ENCODE measurements around the gene CFAP54.

The CFAP54 gene

DNA sequence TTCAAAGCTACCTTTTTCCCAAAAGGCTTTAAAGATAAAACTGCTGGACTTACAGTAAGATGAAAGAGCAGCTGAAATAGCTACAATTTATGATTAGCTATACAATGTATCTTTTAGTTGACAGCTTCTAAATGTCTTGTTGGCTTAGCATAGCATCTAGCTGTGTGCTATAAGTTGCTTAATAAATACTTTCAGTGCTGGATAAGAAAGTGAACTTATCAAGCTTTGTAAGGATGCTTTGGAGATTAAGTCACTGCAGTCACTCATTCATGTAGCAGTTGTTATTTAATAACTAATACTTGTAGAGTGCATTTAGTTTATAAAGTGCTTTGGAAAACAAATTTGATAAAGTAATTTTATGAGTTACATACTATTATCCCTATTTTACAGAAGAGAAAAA, 14.6 kb downstream of the CFAP54 start:
- no peak for DNase-seq (ENCODE audit: insufficient read length, low spot score)
- no peak for FAIRE-seq

DNA sequence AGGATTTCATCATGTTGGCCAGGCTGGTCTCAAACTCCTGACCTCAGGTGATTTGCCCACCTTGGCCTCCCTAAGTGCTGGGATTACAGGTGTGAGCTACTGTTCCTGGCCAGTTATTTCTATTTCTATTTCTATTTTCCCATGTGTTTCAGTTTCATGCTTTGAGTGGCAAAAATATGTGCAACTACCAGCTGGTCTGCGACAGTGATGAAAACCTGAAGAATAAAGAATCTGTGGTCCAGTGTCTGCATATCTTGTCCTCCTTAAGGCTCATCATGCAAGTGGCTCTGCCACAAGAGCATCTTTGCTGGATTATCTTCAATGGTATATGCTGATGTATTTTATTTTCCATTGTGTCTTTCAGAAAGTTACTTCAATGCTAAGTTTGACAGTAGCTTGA, 17.4 kb downstream of the CFAP54 start:
- no peak for DNase-seq (ENCODE audit: insufficient read length, low spot score)

DNA sequence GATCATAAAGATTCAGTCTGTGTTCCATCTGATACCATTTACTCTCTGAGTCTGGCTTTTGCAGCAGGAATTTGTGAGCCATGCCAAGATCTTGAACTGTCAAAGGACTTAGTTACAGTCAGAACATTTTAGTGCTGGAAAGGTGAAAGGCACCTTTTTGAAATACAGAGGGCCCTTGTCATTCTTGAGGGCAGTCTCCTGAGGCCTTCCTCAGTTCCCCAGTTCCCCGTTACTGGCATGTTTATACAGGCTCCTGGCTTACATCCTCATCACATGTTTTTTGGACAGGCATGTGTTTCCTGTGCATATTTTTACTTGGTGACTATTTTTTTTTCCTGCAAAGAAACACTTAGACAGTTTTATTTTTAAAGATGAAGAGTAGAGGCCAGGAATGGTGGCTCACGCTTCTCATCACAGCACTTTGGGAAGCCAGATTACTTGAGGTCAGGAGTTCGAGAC, 21.0 kb downstream of the CFAP54 start:
- DNase-seq (ENCODE audit: insufficient read length, low spot score): no peak
- FAIRE-seq: no peak

More for the DNA sequence above, 17.4 kb downstream of the CFAP54 start:
- no peak for FAIRE-seq

DNA sequence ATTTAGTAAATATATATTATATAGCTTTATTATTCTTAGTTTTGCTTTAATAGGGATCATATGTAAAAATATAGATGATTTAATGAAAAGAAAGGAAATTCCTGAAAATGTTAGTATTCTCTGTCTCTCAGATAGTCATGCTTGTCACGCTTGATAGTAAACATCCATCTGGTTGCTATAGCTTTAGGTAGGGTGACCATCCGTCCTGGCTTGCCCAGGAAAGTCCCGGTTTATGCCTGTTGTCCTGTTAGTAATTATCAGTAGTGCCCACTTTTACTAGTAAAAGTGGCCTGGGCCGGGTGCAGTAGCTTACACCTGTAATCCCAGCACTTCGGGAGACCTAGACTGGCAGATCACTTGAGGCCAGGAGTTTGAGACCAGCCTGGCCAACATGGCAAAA, 23.8 kb downstream of the CFAP54 start:
- no peak for FAIRE-seq
- DNase-seq (ENCODE audit: insufficient read length, low spot score): no peak

DNA sequence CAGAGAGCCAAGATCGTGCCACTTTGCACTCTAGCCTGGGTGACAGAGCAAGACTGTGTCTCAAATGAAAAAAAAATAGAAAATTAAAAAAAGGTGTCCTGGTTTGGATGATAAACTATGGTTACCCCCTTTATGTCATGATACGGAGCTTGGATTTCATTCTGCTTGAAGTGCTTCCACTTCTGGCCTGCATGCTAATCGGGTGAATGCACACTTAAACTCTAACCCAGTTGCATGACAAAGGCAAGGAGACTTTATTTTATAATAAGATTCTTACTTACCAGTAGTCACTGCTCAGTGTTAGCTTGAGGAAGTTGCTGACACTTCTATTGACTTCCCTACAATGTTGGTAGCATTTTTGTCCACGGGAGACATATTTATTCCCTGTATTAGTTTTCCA, 24.3 kb downstream of the CFAP54 start:
- no peak for DNase-seq (ENCODE audit: insufficient read length, low spot score)
- no peak for FAIRE-seq

DNA sequence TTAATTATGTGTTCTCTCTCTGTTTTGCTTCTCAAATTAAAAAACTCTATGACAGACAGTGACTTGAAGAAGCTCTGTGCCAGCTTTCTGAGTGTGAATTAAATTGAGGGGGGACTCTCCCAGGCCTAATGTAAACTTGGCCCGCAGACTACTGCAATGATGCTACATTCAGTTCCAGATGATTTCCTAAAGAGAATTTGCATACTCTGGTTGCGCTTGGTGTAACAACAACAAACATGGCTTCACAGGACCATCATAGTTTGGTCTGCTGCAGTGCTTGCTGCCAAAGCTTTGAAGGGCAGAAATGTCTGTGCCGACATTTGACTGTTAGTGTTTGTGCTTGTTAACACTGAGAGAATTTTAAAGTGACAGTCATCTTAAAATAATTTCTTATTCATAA, 25.0 kb downstream of the CFAP54 start:
- peak; percentile 81 for FAIRE-seq
- no peak for DNase-seq (ENCODE audit: insufficient read length, low spot score)

DNA sequence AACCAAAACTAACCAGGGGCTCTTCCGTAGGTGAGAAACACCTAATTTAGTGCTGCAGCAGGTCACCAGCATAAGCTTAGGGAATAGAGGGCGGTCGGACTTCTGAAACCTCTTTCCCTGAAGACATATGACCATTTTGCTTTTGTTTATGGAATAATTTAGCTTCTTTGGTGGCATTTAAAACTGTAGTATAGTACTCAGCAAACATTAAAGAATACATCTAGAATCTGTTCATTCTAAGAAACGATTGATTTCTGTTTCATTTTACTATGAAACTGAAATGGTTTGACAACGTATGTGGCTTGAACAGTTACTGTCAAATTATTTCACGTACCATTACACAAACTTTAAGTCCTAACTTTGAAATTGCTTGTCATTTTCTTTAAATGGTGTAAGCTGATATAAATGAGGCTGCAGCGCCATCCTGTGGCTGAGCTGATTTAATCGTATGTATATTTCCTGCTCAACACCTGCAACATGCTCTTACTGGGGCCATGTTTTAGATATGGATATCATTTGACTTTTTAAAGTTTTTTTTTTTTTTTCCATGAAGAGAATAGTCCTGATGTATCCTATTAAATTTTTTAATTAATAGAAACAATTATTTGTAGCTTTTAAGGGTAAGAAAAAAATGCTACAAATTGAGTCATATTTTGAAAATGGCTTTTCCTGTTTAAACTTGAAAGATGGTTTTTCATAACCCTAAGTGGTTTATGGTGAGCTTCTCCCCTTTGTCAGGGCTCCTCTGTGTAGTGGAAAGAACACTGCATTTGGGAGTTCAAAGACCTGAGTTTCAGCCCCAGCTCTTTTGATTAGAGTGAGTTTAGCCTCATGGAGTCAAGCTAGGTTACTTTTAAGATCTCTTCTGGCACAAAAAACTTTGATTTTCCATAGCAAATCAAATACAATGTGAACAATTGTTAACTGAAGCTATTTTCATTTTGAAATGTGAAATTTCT, 27.4 kb downstream of the CFAP54 start:
- FAIRE-seq: peak; percentile 96
- peak; percentile 28 for DNase-seq (ENCODE audit: insufficient read length, low spot score)

DNA sequence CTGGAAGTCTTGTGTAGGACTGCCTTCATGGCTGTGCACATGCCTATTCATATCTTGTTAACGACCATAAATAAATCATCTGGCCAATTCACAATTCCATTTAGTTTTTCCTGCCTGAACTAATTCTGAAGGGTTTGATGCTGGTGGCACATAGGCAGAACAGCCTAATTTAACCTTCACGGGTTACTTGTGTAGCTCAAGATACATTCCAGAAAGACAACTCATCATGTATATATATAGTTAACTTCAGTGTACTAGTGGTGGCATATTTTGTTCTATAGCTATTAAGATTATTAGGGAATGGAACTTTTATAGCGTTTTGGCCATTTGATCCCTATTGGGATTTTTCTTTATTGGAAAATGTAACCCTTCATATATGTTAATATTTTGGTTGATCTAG, 31.4 kb downstream of the CFAP54 start:
- FAIRE-seq (no peak), DNase-seq (ENCODE audit: insufficient read length, low spot score) (no peak)

DNA sequence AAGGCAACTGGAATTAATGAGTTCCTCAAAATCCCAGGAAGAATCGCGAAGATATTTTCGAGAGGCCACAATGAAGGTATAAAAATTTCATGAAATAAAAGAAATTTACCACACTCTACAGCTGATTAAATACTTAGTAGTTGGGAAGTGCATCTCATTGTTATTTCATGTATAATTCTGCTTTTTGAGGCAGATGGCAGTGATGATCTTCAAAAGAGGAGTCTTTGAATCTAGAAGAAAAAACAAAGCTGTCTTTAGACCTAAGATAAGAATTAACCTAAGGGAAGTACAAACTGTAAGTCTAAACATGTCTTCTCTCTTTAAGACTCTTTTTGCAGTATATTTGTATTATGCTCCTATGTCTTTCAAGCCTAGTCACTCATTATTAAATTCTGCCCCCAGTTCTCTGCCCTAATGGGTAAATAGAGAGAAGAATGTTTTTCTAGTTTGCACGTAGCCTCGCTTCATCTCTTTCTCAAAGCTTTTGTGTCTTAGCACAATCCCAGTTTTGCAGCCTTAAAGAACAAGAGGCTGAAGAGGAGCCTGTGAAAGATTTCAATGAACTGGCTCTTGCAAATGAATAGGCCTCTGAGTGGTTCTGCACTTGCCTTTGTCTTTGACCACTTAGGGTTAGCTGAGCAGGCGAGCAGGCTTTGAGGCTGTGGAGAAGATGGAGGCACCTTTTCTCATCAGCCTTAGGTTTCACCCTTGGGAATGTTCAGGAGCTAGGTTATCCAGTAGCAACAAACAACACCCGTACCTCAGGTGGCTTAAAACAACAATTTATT, 32.7 kb downstream of the CFAP54 start:
- no peak for DNase-seq (ENCODE audit: insufficient read length, low spot score)
- FAIRE-seq: no peak

DNA sequence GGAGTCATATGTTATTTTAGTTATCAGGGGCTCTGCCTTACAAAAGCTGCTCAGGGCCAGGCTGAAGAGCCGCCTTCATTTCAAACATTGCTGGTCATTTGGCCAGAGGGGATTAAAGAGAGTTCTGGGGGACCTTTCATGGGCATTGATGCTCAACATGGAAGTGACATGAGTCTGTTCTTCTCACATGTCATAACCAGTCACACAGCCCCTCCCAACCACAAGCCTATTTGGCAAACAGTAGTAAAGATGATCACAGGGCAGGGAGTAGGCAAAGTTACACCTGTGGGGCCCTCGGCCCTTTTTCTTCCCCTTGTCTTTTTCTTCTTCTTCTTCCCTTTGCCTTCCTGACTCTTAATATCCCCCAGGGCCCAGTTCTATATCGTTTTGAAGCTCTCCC, 33.3 kb downstream of the CFAP54 start:
- FAIRE-seq (no peak), DNase-seq (ENCODE audit: insufficient read length, low spot score) (no peak)

DNA sequence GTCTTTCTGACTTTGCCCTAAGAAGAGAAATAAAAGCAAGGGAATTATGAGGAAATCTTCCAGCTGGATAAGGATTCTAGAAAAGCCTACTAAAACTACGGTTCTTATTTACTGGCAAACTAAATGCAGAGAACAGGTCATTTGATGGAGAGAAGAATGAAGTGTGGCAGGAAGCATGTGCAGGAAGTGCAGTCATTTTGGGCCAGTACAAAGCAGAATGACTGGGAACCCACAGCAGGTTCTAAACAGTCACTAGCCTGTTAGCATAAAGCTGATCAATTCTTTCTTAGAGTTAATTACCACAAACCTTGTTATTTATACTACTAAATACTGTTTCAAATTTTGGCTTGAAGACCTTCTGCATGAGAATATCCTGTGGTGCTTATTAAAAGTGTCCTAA, 36.7 kb downstream of the CFAP54 start:
- FAIRE-seq: peak; percentile 64

DNA sequence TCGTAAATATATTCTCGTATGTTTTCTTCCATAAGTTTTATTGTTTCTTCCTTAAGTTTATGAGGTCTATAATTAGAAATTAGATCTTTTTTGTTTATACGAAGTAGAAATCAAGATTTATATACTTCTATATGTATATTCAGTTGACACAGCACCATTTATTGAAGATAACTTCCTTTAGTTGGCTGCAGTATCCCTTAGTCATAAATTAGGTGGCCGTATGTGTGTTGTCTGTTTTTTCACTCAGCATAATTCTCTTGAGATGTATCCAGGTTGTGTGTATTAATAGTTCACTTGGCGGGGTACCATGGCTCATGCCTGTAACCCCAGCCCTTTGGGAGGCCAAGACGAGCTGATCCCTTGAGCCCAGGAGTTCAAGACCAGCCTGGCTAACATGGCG, 40.5 kb downstream of the CFAP54 start:
- DNase-seq (ENCODE audit: insufficient read length, low spot score): no peak
- no peak for FAIRE-seq

More for the DNA sequence above, 36.7 kb downstream of the CFAP54 start:
- DNase-seq (ENCODE audit: insufficient read length, low spot score): no peak

DNA sequence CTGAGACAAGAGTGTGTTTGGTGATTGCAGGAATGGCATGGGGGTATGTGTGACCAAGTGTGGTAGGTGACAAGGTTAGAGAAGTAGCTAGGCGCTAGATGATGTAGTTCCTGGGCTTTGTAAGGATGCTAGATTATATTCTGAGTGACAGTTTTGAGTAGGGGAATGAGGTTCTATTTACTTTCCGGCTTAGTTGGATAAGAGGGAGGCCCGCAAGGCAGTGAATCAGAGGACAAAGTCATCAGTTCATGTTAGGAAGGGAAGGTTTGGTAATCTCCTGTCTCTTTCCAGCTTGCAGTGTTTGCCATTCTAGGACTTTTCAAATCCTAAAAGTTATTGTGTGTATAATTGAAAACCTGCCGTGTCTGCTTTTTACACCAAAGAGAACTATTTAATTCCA, 45.0 kb downstream of the CFAP54 start:
- no peak for FAIRE-seq
- DNase-seq (ENCODE audit: insufficient read length, low spot score): no peak

DNA sequence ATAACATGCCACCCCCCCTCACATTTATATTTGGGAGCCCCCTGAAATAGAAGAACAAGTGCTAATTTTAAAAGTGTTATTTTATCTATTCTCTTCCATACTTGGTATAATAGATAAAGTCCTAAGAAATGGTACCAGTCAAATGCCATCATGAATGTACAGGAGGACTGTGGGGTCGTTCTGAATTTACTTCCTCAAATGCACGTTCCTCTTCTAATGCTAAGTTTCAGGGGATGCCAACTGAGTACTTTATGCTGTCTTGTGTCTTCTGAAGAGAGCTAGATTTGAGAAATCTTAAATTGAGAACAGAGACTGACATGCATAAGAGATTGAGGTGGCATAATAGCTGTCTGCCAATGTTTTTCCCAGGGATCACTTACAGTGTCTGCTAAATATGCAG, 59.0 kb downstream of the CFAP54 start:
- DNase-seq (ENCODE audit: insufficient read length, low spot score) (no peak), FAIRE-seq (no peak)

DNA sequence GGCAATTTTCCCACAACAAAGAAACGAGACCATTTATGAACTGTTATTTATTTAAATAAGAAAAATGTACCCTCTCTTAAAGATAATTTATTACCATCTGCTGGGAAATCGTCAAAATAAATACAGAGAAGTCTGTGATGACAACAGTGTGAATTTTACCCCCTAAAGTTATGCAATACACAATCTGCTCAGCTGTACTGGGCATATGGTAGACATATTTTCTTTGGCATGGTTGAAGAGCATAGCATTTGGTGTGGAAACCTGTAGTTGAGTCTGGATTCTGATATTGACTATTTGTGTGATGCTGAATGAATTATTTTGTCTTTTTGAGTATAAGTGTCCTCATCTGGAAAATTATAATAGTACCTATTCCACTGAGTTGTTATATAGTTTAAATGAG, 60.0 kb downstream of the CFAP54 start:
- no peak for DNase-seq (ENCODE audit: insufficient read length, low spot score)
- no peak for FAIRE-seq

DNA sequence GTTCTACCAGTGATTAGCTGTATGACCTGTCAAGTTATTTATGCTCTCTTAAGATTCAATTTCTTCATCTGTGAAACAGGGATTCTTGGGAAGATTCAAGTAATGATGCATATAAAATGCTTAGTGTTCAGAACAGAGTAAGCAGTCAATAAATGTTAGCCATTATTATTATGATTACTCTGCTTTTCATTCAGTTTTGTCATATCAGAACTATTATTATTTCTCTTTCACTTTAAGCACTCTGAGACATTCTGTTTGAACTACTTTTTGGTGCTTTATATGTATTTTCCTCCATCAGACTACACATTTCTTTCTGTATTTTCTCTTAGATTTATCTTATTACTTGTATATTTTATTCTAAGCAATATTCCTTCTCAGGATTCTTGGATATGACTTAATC, 81.2 kb downstream of the CFAP54 start:
- no peak for DNase-seq (ENCODE audit: insufficient read length, low spot score)
- FAIRE-seq: no peak

DNA sequence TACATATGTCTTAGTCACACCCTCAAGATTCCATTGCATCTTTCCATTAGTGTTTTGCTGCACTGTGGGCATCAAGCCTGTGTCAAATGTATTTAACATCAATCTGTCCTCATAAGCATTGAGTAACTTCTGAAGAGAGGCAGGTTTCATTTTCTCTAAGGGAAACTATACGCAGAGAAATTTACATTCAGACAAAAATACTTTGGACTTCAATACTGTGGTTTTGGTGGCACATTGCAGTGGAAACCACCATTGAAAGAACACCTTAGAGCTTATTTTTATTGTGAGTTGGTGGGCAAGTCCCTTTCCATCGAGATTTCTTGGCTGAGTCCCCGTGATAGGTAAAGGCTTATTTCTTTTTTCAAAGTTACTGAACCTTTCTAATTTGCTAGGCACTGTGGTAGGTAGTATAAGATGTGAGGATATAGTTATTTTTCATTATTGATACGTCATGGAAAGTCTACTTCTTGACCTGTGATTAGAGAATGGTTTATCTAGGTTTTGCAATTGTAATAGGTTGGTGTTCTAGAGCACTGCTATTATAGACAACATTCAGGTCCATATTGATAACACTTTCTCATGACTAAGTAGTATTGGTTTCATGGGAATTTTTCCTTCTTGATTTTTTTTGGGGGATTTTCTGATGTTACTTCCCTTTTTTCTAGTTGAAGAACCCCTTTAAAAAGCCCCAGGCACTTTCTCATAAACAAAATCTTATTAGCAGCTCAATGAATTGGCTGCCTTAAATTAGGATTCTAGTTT, 81.9 kb downstream of the CFAP54 start:
- DNase-seq (ENCODE audit: insufficient read length, low spot score) (no peak), FAIRE-seq (peak; percentile 91)

DNA sequence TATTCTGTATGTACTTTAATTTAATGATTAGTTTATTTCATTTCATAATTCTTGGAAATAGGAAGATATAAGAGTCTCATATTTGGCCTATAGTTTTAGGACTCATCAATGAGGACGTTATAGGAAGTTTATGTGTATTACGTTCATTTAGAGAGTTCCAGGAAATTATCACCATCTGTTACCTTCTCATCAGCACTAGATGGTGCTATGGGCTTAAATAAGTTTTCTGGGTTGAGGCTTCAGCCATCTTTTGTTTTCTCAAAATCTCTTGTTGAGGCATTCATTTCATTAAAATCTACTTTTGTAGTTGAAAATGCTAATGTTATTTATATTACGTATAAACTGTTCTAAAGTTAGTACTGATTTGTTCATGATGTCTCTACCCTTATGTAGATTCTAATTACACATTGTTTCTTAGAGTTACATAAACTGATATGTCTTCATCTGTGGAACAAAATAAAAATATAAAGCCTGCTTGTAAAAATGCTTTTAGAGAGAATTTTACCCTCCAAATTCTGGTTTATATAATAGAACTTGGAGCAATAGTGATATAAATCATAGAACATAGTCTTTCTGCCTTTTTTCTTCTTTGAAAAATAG, 89.2 kb downstream of the CFAP54 start:
- peak; percentile 98 for FAIRE-seq
- peak; percentile 17 for DNase-seq (ENCODE audit: insufficient read length, low spot score)

DNA sequence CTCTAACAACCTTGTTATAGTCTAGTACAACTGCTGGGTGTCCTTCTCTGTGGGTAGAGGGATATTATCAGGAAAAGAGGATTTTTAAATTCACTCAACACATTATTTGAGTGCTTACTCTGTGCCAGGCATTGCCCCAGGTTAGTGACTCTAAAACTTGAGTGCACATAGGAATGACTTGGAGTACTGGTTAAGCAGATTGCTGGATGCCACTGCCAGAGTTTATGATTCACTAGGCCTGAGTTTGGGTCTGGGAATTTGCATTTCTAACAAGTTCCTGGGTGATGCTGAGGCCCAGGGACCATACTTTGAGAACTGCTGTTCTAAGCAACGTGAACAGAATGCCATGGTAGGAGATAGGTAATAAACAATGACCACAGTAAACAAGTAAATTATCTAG, 96.6 kb downstream of the CFAP54 start:
- DNase-seq (ENCODE audit: insufficient read length, low spot score): no peak
- FAIRE-seq: no peak

DNA sequence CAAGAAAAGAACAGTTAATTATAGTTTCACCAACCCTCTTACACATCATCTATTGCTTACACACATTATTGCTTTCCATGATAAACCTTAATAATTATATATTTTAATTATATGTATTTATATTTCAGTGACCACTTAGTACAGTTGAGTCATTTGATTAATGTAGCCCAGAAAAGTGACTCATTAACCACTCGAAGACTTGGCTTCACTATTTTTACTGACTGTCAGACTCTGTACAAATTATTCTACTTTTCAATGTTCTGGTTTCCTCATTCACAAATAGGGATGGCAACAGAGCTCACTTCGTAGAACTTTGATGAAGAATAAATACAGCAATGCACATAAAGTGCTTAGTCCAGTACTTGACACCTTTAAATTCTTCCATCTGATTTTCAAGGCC, 98.3 kb downstream of the CFAP54 start:
- DNase-seq (ENCODE audit: insufficient read length, low spot score) (no peak), FAIRE-seq (no peak)

DNA sequence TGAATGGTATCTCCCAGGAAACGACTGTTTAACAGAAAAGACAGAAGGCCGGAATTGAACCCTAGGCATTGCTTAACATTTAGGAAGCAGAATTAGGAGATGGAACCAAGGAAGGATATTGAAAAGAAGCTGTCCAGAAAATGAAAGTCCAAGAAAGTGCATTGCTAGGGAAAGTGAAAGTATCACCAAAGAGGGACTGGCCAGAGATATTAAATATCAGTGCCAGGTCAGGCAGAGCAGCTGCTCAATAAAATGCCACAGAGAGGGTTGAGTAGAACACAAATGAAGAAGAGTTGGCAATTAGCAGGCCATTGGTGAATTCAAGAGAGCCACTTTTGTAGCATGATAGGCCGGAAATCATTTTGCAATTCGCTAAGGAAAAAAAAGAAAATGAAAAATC, 101.6 kb downstream of the CFAP54 start:
- no peak for FAIRE-seq
- DNase-seq (ENCODE audit: insufficient read length, low spot score): no peak

All from GM19239 (cell line).